Neural crest cell (in vitro differentiated cells): Measurements from ENCODE around the gene RNASEH1. TPM values are rescaled to one million over a fixed set of nuclear protein-coding genes. Genes with fewer than 3 reads are reported as not detected.
"Not testable (repeated sequence)": the region's sequence is repeated elsewhere in the genome, so short reads cannot be mapped to it uniquely, and the experiment has no call there.

Source experiments
- DNase-seq: peaks from one replicate; pipeline ENCODE4 v3.0.0; 2021; ENCODE audit warnings: low read depth, mixed read lengths, low spot score
- H3K27ac Mint-ChIP-seq: one replicate; pipeline ENCODE4 v1.8.0; 2021; ENCODE audit warnings: mild to moderate bottlenecking, mixed read lengths; ENCODE audit not compliant: unreplicated experiment
- H3K27me3 Mint-ChIP-seq: 2 replicates; pipeline ENCODE4 v1.8.0; 2021; ENCODE audit warnings: low read depth, mild to moderate bottlenecking, mixed read lengths
- H3K36me3 Mint-ChIP-seq: 2 replicates; pipeline ENCODE4 v1.8.0; 2021; ENCODE audit warnings: low read depth, mild to moderate bottlenecking, mixed read lengths
- H3K4me1 Mint-ChIP-seq: 2 replicates; pipeline ENCODE4 v1.8.0; 2021; ENCODE audit warnings: mixed read lengths
- H3K4me3 Mint-ChIP-seq: one replicate; pipeline ENCODE4 v1.8.0; 2021; ENCODE audit warnings: mild to moderate bottlenecking, mixed read lengths
- H3K9me3 Mint-ChIP-seq: 2 replicates; pipeline ENCODE4 v1.8.0; 2021; ENCODE audit warnings: mixed read lengths
- total RNA-seq: library from RNA; stranded (reverse); gene quantifications from 2 replicates; pipeline ENCODE4 v1.2.1, GENCODE V29; 2021
- TF ChIP-seq, protein P1 (sequence below): fragments of 200-600 bp; sonication (generic); conservative IDR thresholded peaks from 2 replicates; pipeline ENCODE4 v1.5.0; 2021; ENCODE audit warnings: antibody characterized with exemption, mild to moderate bottlenecking

RNASEH1 gene
- total RNA-seq, 1 donor from 2014 or later = 33.7 TPM

DNA sequence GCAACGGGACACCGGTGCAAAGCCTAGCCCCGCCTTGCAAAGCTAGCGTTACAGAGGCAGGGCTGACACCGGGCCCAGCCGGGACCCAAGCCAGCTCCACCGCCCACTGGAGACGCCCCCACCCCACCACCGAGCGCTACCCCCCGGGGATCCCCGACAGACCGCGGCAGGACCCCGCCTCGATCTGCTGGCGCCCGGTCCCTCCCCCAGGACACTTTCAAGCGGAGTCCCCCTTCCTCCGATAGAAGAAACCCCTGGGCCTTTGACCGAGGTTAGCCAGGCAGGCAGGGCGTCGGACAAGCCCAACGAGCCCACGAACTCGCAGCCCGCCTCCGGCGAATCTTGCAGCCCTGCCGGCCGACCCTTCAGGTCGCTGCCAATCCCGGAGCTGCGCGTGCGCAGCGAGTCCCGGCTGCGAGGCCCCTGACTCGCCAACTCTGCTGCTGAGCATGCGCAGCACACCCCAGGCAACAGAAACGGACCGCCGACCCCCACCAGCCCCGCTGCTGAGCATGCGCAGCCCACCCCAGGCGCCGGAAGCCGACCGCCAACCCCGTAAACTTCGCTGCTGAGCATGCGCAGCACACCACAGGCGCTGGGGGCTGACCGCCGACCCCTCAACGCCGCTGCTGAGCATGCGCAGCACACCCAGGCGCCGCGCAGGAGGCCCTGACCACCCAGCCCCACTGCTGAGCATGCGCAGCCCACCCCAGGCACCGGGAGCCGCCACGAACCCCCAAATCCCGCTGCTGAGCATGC is 39.5 kb downstream of the RNASEH1 start:
- H3K27ac Mint-ChIP-seq = peak overlapping the region; percentile 21
- peaks cover 25% of the 10 kb centered on the region for H3K4me1 Mint-ChIP-seq
- H3K9me3 Mint-ChIP-seq = peaks cover 3% of the 10 kb centered on the region

DNA sequence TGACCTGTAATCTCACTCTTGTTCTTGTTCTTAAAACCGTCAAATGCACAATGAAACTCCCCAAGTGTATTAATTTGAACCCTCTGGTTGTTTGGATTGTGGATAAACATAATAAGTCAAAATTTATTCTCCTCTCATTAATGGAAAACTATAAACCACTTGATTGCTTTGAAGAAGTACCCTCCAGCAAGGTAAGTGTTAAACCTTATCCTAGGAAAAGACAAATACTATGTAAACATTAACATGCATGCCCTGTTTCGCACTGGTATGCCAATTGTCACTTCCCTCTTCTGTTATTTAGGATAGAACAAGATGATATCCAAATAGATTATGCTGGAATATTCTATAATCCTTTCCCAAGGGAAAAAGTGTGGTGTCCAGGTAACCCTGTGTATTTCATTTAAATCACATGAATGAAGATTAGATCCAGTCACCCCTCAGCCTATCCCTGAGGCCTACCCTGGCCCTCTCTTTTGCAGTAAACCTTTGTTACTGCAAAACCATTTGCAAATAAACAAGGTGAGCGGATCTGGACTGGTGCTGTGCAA is 40.1 kb downstream of the RNASEH1 start:
- TF ChIP-seq, protein P1, sequence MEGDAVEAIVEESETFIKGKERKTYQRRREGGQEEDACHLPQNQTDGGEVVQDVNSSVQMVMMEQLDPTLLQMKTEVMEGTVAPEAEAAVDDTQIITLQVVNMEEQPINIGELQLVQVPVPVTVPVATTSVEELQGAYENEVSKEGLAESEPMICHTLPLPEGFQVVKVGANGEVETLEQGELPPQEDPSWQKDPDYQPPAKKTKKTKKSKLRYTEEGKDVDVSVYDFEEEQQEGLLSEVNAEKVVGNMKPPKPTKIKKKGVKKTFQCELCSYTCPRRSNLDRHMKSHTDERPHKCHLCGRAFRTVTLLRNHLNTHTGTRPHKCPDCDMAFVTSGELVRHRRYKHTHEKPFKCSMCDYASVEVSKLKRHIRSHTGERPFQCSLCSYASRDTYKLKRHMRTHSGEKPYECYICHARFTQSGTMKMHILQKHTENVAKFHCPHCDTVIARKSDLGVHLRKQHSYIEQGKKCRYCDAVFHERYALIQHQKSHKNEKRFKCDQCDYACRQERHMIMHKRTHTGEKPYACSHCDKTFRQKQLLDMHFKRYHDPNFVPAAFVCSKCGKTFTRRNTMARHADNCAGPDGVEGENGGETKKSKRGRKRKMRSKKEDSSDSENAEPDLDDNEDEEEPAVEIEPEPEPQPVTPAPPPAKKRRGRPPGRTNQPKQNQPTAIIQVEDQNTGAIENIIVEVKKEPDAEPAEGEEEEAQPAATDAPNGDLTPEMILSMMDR = no peak
- Mint-ChIP-seq H3K36me3 (peaks cover 20% of the 10 kb centered on the region), H3K4me3 (peak overlapping the region; percentile 85), H3K4me1 (peaks cover 25% of the 10 kb centered on the region), H3K9me3 (peaks cover 3% of the 10 kb centered on the region), H3K27ac (peak overlapping the region; percentile 21), H3K27me3 (no peaks in the 10 kb centered on the region)
- DNase-seq = no peak

More for the DNA sequence above, 39.5 kb downstream of the RNASEH1 start:
- Mint-ChIP-seq H3K27me3 (no peaks in the 10 kb centered on the region), H3K4me3 (peak overlapping the region; percentile 85), H3K36me3 (peaks cover 20% of the 10 kb centered on the region)
- DNase-seq = peak; percentile 96
- TF ChIP-seq, protein P1 = no peak

DNA sequence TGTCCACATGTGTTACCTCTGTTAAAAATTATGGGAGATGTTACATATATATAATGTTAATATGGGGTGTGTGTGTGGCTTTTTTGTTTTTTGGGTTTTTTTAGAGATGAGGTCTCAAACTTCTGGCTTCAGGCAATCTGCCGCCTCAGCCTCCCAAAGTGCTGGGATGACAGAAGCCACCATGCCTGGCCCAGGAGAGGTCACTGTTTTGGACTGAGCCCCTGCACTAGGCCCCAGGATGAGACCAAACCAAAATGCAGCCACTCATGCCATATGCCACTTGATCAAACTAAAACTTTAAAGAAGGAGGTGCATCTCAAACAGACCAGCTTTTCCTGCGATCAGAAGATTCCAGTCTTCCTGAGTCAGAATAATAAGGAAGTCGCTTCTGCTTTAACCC is 41.3 kb downstream of the RNASEH1 start:
- TF ChIP-seq, protein P1 = no peak
- peaks cover 23% of the 10 kb centered on the region for H3K36me3 Mint-ChIP-seq
- H3K27me3 Mint-ChIP-seq = no peaks in the 10 kb centered on the region
- peaks cover 3% of the 10 kb centered on the region for H3K9me3 Mint-ChIP-seq
- DNase-seq = no peak
- H3K27ac Mint-ChIP-seq = no peak overlapping the region
- peak overlapping the region; percentile 85 for H3K4me3 Mint-ChIP-seq
- H3K4me1 Mint-ChIP-seq = peaks cover 28% of the 10 kb centered on the region

DNA sequence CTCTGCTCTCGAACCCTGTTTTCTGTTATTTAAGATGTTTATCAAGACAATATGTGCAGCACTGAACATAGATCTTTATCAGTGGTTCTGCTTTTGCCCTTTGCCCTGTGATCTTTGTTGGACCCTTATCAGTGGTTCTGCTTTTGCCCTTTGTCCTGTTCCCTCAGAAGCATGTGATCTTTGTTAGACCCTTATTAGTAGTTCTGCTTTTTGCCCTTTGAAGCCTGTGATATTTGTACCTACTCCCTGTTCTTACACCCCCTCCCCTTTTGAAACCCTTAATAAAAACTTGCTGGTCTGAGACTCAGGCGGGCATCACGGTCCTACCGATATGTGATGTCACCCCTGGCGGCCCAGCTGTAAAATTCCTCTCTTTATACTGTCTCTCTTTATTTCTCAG is 42.7 kb downstream of the RNASEH1 start:
- Mint-ChIP-seq H3K36me3 (peaks cover 33% of the 10 kb centered on the region), H3K4me1 (peaks cover 20% of the 10 kb centered on the region), H3K4me3 (peak overlapping the region; percentile 62)
- DNase-seq, H3K9me3 Mint-ChIP-seq, H3K27me3 Mint-ChIP-seq, H3K27ac Mint-ChIP-seq: not testable (repeated sequence)

DNA sequence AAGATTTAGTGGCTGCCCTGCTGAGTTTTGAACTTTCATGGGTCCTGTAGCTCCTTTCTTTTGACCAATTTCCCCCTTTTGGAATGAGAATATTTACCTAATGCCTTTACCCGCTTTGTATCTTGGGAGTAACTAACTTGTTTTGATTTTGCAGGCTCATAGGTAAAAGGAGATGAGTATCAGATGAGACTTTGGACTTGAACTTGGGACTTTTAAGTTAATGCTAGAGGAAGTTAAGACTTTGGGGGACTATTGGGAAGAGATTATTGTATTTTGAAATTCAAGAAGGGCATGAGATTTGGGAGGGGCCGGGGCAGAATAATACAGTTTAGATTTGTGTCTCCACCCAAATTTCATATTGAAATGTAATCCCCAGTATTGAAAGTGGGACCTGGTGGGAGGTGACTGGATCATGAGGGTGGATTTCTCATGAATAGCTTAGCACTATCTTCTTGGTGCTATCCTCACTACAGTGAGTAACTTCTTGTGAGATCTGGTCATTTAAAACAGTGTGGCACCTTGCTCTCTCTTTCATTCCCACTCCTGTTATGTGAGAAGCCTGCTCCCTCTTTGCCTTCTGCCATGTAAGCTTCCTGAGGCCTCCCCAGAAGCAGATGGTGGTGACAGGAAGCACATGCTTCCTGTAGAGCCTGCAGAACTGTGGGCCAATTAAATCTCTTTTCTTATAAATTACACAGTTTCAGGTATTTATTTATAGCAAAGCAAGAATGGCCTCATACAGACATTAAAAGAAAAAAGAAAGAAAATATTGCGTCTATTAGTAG is 44.9 kb downstream of the RNASEH1 start:
- peaks cover 43% of the 10 kb centered on the region for H3K36me3 Mint-ChIP-seq
- TF ChIP-seq, protein P1 = no peak
- H3K4me3 Mint-ChIP-seq = no peak overlapping the region
- H3K27ac Mint-ChIP-seq = no peak overlapping the region
- no peaks in the 10 kb centered on the region for H3K27me3 Mint-ChIP-seq
- no peak for DNase-seq
- H3K4me1 Mint-ChIP-seq = peaks cover 12% of the 10 kb centered on the region
- H3K9me3 Mint-ChIP-seq = peaks cover 7% of the 10 kb centered on the region
